Mucosa of rectum (tissue), 2 donors: Measurements from ENCODE around the gene MRPS12.

Experiments
- H3K27ac ChIP-seq, 2 donors: one replicate each; pipeline ENCODE4 v1.7.0; 2013; ENCODE audit warnings: inconsistent platforms in 2 of 2, low read depth in 2 of 2, low read length in 2 of 2
- H3K27me3 ChIP-seq, 2 donors: one replicate each; pipeline ENCODE4 v1.7.0; 2013; ENCODE audit warnings: low read length in 2 of 2; ENCODE audit not compliant: control insufficient read depth in 2 of 2, insufficient read depth in 2 of 2
- H3K36me3 ChIP-seq, 2 donors: one replicate each; pipeline ENCODE4 v1.7.0; 2013; ENCODE audit warnings: low read length in 2 of 2; ENCODE audit not compliant: control insufficient read depth in 2 of 2, insufficient read depth in 2 of 2
- H3K4me1 ChIP-seq, 2 donors: one replicate each; pipeline ENCODE4 v1.7.0; 2013; ENCODE audit warnings: low read length in 2 of 2, mild to moderate bottlenecking in 1 of 2; ENCODE audit not compliant: control insufficient read depth in 2 of 2, insufficient read depth in 2 of 2
- H3K4me3 ChIP-seq, 2 donors: one replicate each; pipeline ENCODE4 v1.7.0; 2013; ENCODE audit warnings: low read length in 2 of 2
- H3K9ac ChIP-seq, 2 donors: one replicate each; pipeline ENCODE4 v1.7.0; 2013; ENCODE audit warnings: low read length in 2 of 2, low read depth in 1 of 2, mild to moderate bottlenecking in 1 of 2
- H3K9me3 ChIP-seq, 2 donors: one replicate each; pipeline ENCODE4 v1.7.0; 2013; ENCODE audit warnings: low read length in 2 of 2; ENCODE audit not compliant: control insufficient read depth in 2 of 2
- donor health status: healthy.
- donor health status: Normal muscosa, but diverticular disease.

Gene MRPS12

DNA sequence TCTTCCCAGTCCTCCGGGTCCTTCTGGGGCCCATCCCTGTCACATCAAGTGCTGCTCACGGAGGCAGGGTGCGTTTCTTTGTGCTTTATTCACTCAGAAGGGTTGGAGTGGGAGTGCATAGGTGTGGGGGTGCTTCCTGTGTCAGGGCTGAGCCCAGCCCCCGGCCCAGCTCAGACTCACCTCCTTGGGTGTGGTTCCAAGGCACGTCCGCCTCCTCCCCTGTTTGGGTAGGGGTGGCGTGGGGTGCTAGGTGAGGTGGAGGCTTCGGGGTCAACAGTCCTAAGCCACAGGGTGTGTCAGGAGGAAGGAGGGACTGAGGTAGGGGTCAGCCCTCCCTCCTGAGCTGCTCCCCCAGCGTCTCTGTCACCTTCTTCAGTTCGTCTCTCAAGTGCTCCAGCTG, 21.8 kb upstream of the MRPS12 start:
- Histone ChIP-seq H3K9ac (no peak overlapping the region), H3K36me3 (peaks cover 20 to 22% of the 10 kb centered on the region in 2 donors)

DNA sequence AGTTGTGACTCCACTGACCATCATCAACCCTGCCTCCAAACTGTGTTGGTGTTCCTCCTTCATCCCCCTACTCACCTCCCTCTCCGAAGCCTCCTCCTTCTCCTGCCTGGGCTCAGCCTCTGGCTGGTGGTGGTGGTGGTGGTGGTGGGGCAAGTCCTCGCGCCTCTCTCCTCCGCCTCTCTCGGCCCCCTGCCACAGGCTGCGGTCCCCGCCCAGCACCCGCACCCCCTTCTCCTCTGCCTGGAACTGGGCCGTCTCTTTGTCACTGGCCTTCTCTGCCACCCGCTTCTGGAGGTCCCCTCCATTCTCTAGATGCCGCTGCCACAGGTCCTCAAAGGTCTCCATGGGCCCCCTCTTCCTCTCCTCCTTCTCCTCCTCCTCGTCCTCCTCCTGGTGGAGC, 20.3 kb upstream of the MRPS12 start:
- Histone ChIP-seq H3K4me1 (no peaks in the 10 kb centered on the region), H3K4me3 (no peak overlapping the region), H3K36me3 (peaks cover 10 to 13% of the 10 kb centered on the region in 2 donors), H3K9me3 (no peaks in the 10 kb centered on the region), H3K27ac (no peak overlapping the region), H3K27me3 (no peaks in the 10 kb centered on the region), H3K9ac (no peak overlapping the region)

More for the DNA sequence above, 21.8 kb upstream of the MRPS12 start:
- H3K27me3 ChIP-seq: no peaks in the 10 kb centered on the region
- no peaks in the 10 kb centered on the region for H3K4me1 ChIP-seq
- H3K9me3 ChIP-seq: no peaks in the 10 kb centered on the region
- no peak overlapping the region for H3K4me3 ChIP-seq
- H3K27ac ChIP-seq: no peak overlapping the region

DNA sequence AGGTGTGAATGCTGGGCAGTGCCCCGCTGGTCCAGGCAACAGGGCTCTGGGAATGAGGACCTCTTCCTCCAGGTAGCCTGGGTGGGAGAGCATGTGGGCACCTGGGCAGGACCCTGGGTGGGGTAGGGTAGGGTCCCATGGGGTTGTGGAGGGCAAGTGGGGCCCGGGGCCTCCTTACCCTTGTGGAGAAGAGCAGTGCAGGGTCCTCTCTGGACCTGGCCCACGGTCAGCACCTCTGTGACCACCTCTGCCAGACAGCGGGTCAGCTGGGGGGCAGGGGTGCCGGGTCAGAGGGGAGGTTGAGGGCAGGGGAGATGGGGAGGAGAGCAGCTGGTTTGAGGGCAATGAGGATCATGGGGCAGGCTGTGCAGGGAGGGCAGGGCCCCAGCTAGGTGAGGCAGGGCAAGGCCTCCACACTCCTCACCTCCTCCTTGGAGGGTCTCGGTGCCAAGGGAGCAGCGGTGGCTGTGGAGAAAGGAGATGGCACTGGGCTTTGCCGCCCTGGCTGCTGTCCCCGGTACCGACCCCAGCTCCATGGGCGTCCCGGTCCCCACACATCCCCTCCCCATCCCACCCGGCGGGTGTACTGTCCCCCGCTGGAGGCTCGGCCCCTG, 19.2 kb upstream of the MRPS12 start:
- no peak overlapping the region for H3K4me3 ChIP-seq
- no peak overlapping the region for H3K27ac ChIP-seq
- peaks cover 6 to 13% of the 10 kb centered on the region in 2 donors for H3K36me3 ChIP-seq
- H3K4me1 ChIP-seq: no peaks in the 10 kb centered on the region
- no peaks in the 10 kb centered on the region for H3K27me3 ChIP-seq
- no peak overlapping the region for H3K9ac ChIP-seq
- H3K9me3 ChIP-seq: no peaks in the 10 kb centered on the region

DNA sequence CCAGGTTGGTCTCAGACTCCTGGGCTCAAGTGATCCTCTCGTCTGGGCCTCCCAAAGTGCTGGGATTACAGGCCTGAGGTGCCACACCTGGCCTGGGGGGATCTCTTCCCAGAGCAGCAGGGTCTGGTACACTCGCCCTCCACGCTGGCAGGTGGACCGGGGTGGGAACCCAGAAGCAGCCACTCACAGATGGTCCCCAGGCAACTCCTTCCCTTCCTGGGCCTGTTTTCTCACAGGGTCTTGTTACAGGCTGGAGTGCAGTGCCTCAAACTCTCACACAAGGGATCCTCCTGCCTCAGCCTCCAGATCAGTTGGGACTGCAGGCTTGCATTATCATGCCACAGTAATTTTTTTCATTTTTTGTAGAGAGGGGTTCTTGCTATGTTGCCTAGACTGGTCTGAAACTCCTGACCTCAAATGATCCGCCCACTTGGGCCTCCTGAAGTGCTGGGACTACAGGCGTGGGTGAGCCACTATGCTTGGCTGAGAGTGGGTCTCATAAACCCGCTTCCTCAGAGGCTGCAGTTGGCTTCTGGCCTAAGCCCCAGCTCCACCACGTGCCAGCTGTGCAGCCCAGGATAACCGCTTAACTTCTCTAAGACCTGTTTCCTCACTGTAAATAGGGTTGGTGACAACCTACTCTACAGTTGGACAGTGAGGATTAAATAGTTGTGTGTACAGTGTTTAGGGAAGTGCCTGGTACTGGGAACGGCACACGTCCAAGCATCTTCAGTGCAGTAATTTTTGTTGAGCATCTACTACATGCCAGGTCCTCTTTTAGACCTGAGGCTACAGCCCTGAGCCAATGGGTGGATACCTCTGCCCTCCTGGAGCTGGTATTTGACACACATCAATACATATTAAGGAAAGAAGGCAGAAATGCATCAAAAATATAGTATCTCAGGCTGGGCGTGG, 17.9 kb upstream of the MRPS12 start:
- H3K9ac ChIP-seq: no peak overlapping the region
- no peak overlapping the region for H3K4me3 ChIP-seq
- no peak overlapping the region for H3K27ac ChIP-seq

DNA sequence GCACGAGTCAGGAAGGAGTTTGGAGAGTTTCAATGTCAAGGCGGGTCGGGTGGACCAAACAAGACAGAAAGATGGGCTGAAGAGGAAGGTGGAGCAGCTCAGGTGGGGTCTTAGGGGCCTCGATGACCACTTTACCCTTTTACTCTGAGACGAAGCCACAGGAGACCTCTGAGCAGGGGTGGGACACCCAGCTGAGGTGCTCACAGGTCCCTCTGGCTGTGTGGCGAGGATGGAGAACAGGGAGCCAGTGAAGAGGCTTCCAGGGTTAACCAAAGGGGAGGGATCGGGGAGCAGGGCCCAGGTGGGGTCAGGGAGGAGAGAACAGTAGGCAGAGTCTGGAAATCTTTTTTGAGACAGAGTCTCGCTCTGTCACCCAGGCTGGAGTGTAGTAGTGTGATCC, 16.8 kb upstream of the MRPS12 start:
- Histone ChIP-seq H3K4me1 (no peaks in the 10 kb centered on the region), H3K4me3 (no peak overlapping the region), H3K9me3 (no peaks in the 10 kb centered on the region), H3K27me3 (no peaks in the 10 kb centered on the region), H3K9ac (no peak overlapping the region), H3K36me3 (no peaks in the 10 kb centered on the region), H3K27ac (no peak overlapping the region)

More for the DNA sequence above, 17.9 kb upstream of the MRPS12 start:
- no peaks in the 10 kb centered on the region for H3K9me3 ChIP-seq
- H3K36me3 ChIP-seq: peaks cover 1 to 2% of the 10 kb centered on the region in 2 donors
- H3K4me1 ChIP-seq: no peaks in the 10 kb centered on the region
- no peaks in the 10 kb centered on the region for H3K27me3 ChIP-seq

DNA sequence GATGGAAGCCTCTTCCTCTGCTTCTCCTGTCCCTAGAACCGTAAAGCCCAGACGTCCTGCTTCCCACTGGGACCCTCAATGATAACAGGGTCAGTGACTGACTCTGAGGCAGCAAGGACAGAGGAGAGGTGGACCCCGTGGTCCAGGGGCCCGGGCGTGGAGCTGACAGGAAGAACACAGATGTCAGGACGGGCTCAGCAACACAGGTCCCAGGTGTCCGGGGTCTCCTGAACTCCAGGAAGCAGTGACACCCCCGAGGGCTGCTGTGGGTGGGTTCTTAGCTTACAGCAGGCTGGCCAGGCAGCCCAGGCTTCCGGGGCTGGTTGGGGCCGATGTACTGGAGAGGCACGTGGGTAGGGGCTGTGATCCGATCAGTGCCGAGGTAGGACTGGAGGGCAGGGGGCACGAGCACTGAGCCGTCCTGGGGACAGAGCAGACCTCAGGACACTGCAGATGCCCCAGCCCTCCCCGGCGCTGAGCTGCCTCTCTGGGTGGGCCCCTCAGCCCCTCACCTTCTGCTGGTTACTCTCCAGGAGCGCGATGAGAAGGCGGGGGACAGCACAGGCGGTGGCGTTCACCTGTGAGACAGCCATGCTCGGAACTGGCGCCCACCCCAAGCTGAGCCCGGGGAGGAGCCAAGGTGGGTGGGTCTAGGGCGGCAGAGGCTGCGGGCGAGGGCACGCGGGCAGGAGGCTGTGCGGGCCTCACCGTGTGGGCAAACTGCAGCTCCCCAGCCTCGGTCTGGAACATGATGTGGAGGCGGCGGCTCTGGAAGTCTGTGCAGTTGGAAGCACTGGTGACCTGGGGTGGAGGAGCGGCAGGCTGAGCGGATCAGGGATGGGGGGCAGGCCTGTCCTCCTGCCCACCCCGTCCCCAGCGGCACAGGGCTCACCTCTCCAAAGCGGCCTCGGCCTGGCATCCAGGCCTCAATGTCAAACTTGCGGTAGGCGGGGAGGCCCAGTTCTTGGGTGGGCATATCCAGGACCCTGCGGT, 15.1 kb upstream of the MRPS12 start:
- Histone ChIP-seq H3K4me3 (no peak overlapping the region), H3K4me1 (no peaks in the 10 kb centered on the region)

DNA sequence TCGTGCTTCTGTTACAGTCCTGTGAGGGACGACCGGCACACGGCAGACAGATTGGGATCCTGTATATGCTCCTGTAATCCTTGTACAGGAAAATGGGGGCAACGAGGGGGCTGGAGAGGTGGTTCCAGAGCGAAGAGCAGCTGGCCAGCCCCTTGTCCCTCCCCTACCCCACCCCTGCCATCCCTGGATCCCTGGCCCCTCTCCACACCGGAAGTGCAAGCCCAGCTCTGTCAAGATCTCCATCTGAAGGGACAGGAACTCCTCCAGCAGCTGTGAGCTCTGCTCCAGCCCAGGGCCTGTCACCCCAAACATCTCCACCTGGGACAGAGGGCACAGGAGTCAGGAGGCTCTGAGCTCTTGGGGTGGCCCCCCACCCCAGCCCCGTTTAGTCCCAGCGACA, 13.2 kb upstream of the MRPS12 start:
- Histone ChIP-seq H3K9ac (no peak overlapping the region), H3K4me3 (no peak overlapping the region), H3K36me3 (peaks cover 0 to 6% of the 10 kb centered on the region in 2 donors), H3K27ac (no peak overlapping the region), H3K27me3 (no peaks in the 10 kb centered on the region), H3K9me3 (no peaks in the 10 kb centered on the region), H3K4me1 (no peaks in the 10 kb centered on the region)

More for the DNA sequence above, 15.1 kb upstream of the MRPS12 start:
- Histone ChIP-seq H3K27me3 (no peaks in the 10 kb centered on the region), H3K27ac (no peak overlapping the region), H3K9ac (no peak overlapping the region), H3K9me3 (no peaks in the 10 kb centered on the region), H3K36me3 (no peaks in the 10 kb centered on the region)

DNA sequence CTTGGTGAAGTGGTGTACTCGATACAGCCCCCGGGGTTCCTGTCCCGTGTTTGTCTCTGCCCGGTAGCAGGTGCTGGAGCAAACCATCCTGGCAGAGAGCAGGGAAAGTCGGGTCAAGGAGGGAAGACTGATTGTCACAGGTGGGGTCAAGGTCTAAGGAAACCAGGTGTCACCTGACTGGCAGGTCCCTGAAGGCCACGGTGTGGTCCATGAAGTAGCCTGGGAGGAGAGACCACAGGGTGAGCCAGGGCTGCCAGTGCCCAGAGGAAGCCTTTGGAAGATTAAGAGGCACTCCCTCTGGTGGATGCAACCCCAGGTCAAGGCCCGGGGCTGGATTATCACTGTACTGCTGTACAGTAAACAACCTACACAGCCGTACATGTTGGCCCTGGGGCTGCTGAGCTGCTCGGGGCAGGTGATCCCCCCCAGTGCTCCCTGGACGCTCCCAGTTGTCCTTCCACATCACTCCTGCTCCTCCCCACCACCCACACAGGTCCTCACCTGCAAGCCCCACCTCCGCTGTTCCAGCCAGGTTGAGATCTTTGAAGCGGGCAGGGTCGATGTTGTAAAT, 12.7 kb upstream of the MRPS12 start:
- Histone ChIP-seq H3K4me1 (no peaks in the 10 kb centered on the region), H3K27ac (no peak overlapping the region), H3K9ac (no peak overlapping the region), H3K36me3 (peaks cover 0 to 6% of the 10 kb centered on the region in 2 donors), H3K9me3 (no peaks in the 10 kb centered on the region), H3K27me3 (no peaks in the 10 kb centered on the region), H3K4me3 (no peak overlapping the region)

DNA sequence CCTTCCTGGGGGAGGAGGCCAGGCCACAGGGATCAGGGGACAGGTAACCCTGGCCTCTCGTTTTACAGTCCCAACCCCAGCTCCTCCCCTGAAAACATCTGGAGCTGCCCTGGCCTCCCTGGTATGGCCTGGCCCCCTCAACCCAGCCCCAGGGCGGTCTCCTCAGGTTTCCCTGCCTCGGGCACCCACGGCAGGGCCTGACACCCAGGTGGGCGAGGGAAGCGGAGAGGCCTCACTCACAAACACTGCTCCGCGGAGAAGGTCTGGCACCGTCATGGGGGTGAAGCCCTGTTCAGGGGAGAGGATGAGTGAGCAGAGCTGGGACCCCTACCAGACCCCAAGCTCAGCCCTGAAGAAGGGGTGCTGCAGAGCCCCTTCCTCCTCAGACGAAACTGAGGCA, 12.2 kb upstream of the MRPS12 start:
- H3K36me3 ChIP-seq: peaks cover 0 to 6% of the 10 kb centered on the region in 2 donors
- no peak overlapping the region for H3K27ac ChIP-seq

More for the DNA sequence above, 12.2 kb upstream of the MRPS12 start:
- H3K9ac ChIP-seq: no peak overlapping the region
- no peaks in the 10 kb centered on the region for H3K9me3 ChIP-seq
- H3K27me3 ChIP-seq: no peaks in the 10 kb centered on the region
- no peaks in the 10 kb centered on the region for H3K4me1 ChIP-seq
- no peak overlapping the region for H3K4me3 ChIP-seq
